Muscle layer of duodenum (tissue), 2 donors: ENCODE measurements around the gene NDRG2.
"Not testable (repeated sequence)": the region's sequence is repeated elsewhere in the genome, so short reads cannot be mapped to it uniquely, and the experiment has no call there.

ENCODE experiments used
- H3K27ac ChIP-seq: one replicate; pipeline ENCODE4 v1.7.0; 2013; ENCODE audit warnings: mild to moderate bottlenecking, low read length
- H3K27me3 ChIP-seq: one replicate; pipeline ENCODE4 v1.7.0; 2013; ENCODE audit warnings: low read depth, mild to moderate bottlenecking, control low read depth, low read length
- H3K36me3 ChIP-seq, 2 donors: one replicate each; pipeline ENCODE4 v1.7.0; 2013; ENCODE audit warnings: low read length in 2 of 2, control low read depth in 1 of 2, mild to moderate bottlenecking in 1 of 2; ENCODE audit not compliant: insufficient read depth in 2 of 2, control insufficient read depth in 1 of 2
- H3K4me1 ChIP-seq, 2 donors: one replicate each; pipeline ENCODE4 v1.7.0; 2013; ENCODE audit warnings: low read length in 2 of 2, mild to moderate bottlenecking in 2 of 2, control low read depth in 1 of 2, moderate library complexity in 1 of 2; ENCODE audit not compliant: insufficient read depth in 2 of 2, control insufficient read depth in 1 of 2
- H3K4me3 ChIP-seq, 2 donors: one replicate each; pipeline ENCODE4 v1.7.0; 2013; ENCODE audit warnings: low read length in 2 of 2, low read depth in 1 of 2, mild to moderate bottlenecking in 1 of 2
- H3K9me3 ChIP-seq, 2 donors: one replicate each; pipeline ENCODE4 v1.7.0; 2013; ENCODE audit warnings: low read length in 2 of 2, control low read depth in 1 of 2, mild to moderate bottlenecking in 1 of 2; ENCODE audit not compliant: control insufficient read depth in 1 of 2
- donor health status: healthy.

NDRG2 gene

GRCh38 chr14:21040941-21041340, 16.1 kb upstream of the NDRG2 start:
- H3K27me3 ChIP-seq, H3K36me3 ChIP-seq, H3K9me3 ChIP-seq, H3K27ac ChIP-seq, H3K4me3 ChIP-seq: not testable (repeated sequence)
- peaks cover 23 to 30% of the 10 kb centered on the region in 2 donors for H3K4me1 ChIP-seq

GRCh38 chr14:21040370-21040925, 15.6 kb upstream of the NDRG2 start:
- H3K36me3 ChIP-seq, result no peaks in the 10 kb centered on the region
- H3K27ac ChIP-seq, result no peak overlapping the region
- H3K4me3 ChIP-seq, result no peak overlapping the region
- peaks cover 23 to 30% of the 10 kb centered on the region in 2 donors for H3K4me1 ChIP-seq
- H3K27me3 ChIP-seq, result no peaks in the 10 kb centered on the region
- H3K9me3 ChIP-seq, result no peaks in the 10 kb centered on the region

- H3K27ac ChIP-seq, result peak overlapping the region; percentile 53
- no peaks in the 10 kb centered on the region for H3K36me3 ChIP-seq
- no peaks in the 10 kb centered on the region for H3K27me3 ChIP-seq
- H3K4me3 ChIP-seq, result peak overlapping the region in 1 of 2 donors; percentile 3
- H3K4me1 ChIP-seq, result peaks cover 23 to 30% of the 10 kb centered on the region in 2 donors
- H3K9me3 ChIP-seq, result no peaks in the 10 kb centered on the region
Observed at GRCh38 chr14:21039585-21040369, 14.9 kb upstream of the NDRG2 start.

- no peaks in the 10 kb centered on the region for H3K27me3 ChIP-seq
- H3K36me3 ChIP-seq, result no peaks in the 10 kb centered on the region
- H3K27ac ChIP-seq, result peak overlapping the region; percentile 53
- H3K4me1 ChIP-seq, result peaks cover 20 to 29% of the 10 kb centered on the region in 2 donors
- no peaks in the 10 kb centered on the region for H3K9me3 ChIP-seq
- H3K4me3 ChIP-seq, result peak overlapping the region in 1 of 2 donors; percentile 3
Observed at GRCh38 chr14:21038441-21039422, 13.9 kb upstream of the NDRG2 start.

GRCh38 chr14:21037156-21037555, 12.3 kb upstream of the NDRG2 start:
- peaks cover 20 to 25% of the 10 kb centered on the region in 2 donors for H3K4me1 ChIP-seq
- H3K4me3 ChIP-seq, result no peak overlapping the region
- no peaks in the 10 kb centered on the region for H3K36me3 ChIP-seq
- H3K9me3 ChIP-seq, result no peaks in the 10 kb centered on the region
- no peak overlapping the region for H3K27ac ChIP-seq
- H3K27me3 ChIP-seq, result no peaks in the 10 kb centered on the region

- no peak overlapping the region for H3K4me3 ChIP-seq
- H3K27me3 ChIP-seq, result no peaks in the 10 kb centered on the region
- H3K36me3 ChIP-seq, result no peaks in the 10 kb centered on the region
- H3K9me3 ChIP-seq, result no peaks in the 10 kb centered on the region
- H3K27ac ChIP-seq, result no peak overlapping the region
- H3K4me1 ChIP-seq, result peaks cover 20 to 25% of the 10 kb centered on the region in 2 donors
Observed at GRCh38 chr14:21036751-21037150, 11.9 kb upstream of the NDRG2 start.

- H3K27ac ChIP-seq, result no peak within 1 kb of the TSS
- H3K36me3 ChIP-seq, result no peaks in the 10 kb centered on the region
- H3K4me3 ChIP-seq, result no peak within 1 kb of the TSS
- H3K27me3 ChIP-seq, result no peaks in the 10 kb centered on the region
- H3K4me1 ChIP-seq, result peaks cover 17 to 19% of the 10 kb centered on the region in 2 donors
- H3K9me3 ChIP-seq, result no peaks in the 10 kb centered on the region
Observed at GRCh38 chr14:21034707-21035106, 9.8 kb upstream of the NDRG2 start, which contains the start of gene RNASE13. RNASE13 (minus strand) TSS chr14:21034807; CDS start chr14:21034288, 519 bp downstream.

GRCh38 chr14:21033133-21033698, 8.4 kb upstream of the NDRG2 start:
- Histone ChIP-seq H3K27me3 (no peaks in the 10 kb centered on the region), H3K27ac (no peak overlapping the region), H3K4me1 (peaks cover 3 to 4% of the 10 kb centered on the region in 2 donors), H3K4me3 (no peak overlapping the region), H3K9me3 (no peaks in the 10 kb centered on the region), H3K36me3 (no peaks in the 10 kb centered on the region)

GRCh38 chr14:21032326-21033132, 7.7 kb upstream of the NDRG2 start:
- no peaks in the 10 kb centered on the region for H3K36me3 ChIP-seq
- no peaks in the 10 kb centered on the region for H3K9me3 ChIP-seq
- no peaks in the 10 kb centered on the region for H3K27me3 ChIP-seq
- H3K4me1 ChIP-seq, result no peaks in the 10 kb centered on the region
- no peak overlapping the region for H3K4me3 ChIP-seq
- no peak overlapping the region for H3K27ac ChIP-seq

- Histone ChIP-seq H3K36me3 (no peaks in the 10 kb centered on the region), H3K9me3 (no peaks in the 10 kb centered on the region), H3K27me3 (no peaks in the 10 kb centered on the region), H3K27ac (no peak overlapping the region), H3K4me1 (peaks cover 0 to 9% of the 10 kb centered on the region in 2 donors), H3K4me3 (no peak overlapping the region)
Observed at GRCh38 chr14:21030531-21030930, 5.7 kb upstream of the NDRG2 start.
